Stomach (tissue), 9 donors: Measurements from ENCODE around the gene CNTN1. TPM values are rescaled to one million over a fixed set of nuclear protein-coding genes. Genes with fewer than 3 reads are reported as not detected.

Experiments
- DNase-seq, 2 donors: peaks; one replicate each; pipeline versions ENCODE4 v3.0.0 to v3.0.0-alpha.2; 2013 to 2019
- H3K27ac ChIP-seq, 5 donors: fragments of 200-600 bp in 4 of 5; sonication (generic) in 4 of 5; one replicate each; pipeline ENCODE4 v1.5.1; 2013 to 2019; ENCODE audit warnings: mild to moderate bottlenecking in 1 of 5, moderate library complexity in 1 of 5
- H3K27me3 ChIP-seq, 3 donors: fragments of 200-600 bp; sonication (generic); one replicate each; pipeline ENCODE4 v1.5.1; 2017 to 2019; ENCODE audit warnings: mixed run types in 1 of 3
- H3K36me3 ChIP-seq, 4 donors: fragments of 200-600 bp; sonication (generic); 1 replicate in 3 of 4; 2 replicates in 1 of 4; pipeline ENCODE4 v1.5.1; 2016 to 2019
- H3K4me1 ChIP-seq, 4 donors: fragments of 200-600 bp; sonication (generic); one replicate each; pipeline ENCODE4 v1.5.1; 2016 to 2019
- H3K4me3 ChIP-seq, 4 donors: fragments of 200-600 bp; sonication (generic) in 3 of 4; one replicate each; pipeline ENCODE4 v1.5.1; 2016 to 2019; ENCODE audit warnings: mild to moderate bottlenecking in 1 of 4
- H3K9me3 ChIP-seq, 4 donors: fragments of 200-600 bp; sonication (generic); one replicate each; pipeline ENCODE4 v1.5.1; 2016 to 2019
- EP300 ChIP-seq: sonication (generic); formaldehyde crosslinking; IDR thresholded peaks from one replicate; pipeline ENCODE4 v1.6.1; 2017; ENCODE audit warnings: antibody characterized with exemption
- POLR2A ChIP-seq, 4 donors: fragments of 450-650 bp; IDR thresholded peaks; one replicate each; pipeline ENCODE4 v1.6.1; 2016; ENCODE audit warnings: antibody characterized with exemption in 4 of 4, control low read depth in 2 of 4, mild to moderate bottlenecking in 1 of 4, moderate library complexity in 1 of 4
- POLR2AphosphoS5 ChIP-seq, 3 donors: sonication (generic); formaldehyde crosslinking; IDR thresholded peaks; one replicate each; pipeline ENCODE4 v1.6.1; 2016; ENCODE audit warnings: antibody characterized with exemption in 3 of 3
- WGBS, 5 donors: extraction: QIAGEN DNeasy Blood & Tissue Kit in 3 of 5; methylation state at CpG; one replicate each; pipeline versions ENCODE4 v1.1.5 to v1.1.7; 2013 to 2018; 5-methylcytosine and 5-hydroxymethylcytosine counted together
- intact Hi-C: fragments of 100-400 bp; cut with DNase I; formaldehyde crosslinking; loops from one replicate; pipeline ENCODE4 v1.15.1; 2023; ENCODE audit warnings: low total_unique reads
- polyA plus RNA-seq, 3 donors: library from polyadenylated mRNA; stranded (reverse); fragments of 200-250 nt; gene quantifications; one replicate each; pipeline ENCODE4 v1.2.3, GENCODE V29; 2013
- total RNA-seq, 5 donors: library from RNA; depleted of rRNA; stranded (reverse); fragments of >200 nt; gene quantifications; one replicate each; pipeline versions ENCODE4 v1.1.0 to v1.2.3, GENCODE V29; 2014 to 2016
- TF ChIP-seq, protein P1 (sequence below), 7 experiments: fragments of 450-650 bp in 4 of 7; fragments of 200-600 bp in 3 of 7; sonication (generic) in 3 of 7; IDR thresholded peaks; one replicate each; pipeline ENCODE4 v1.5.1; 2016 to 2019; ENCODE audit warnings: antibody characterized with exemption in 7 of 7, control low read depth in 2 of 7, mild to moderate bottlenecking in 1 of 7
- donor health status: healthy with polysubstance abuse.
- donor health status: Bipolar disorder and iron deficiency.
- donor health status: healthy.

The CNTN1 gene
- total and polyA plus RNA-seq, 8 donors: 0.68 to 68.3 (median 7.1) TPM

DNA sequence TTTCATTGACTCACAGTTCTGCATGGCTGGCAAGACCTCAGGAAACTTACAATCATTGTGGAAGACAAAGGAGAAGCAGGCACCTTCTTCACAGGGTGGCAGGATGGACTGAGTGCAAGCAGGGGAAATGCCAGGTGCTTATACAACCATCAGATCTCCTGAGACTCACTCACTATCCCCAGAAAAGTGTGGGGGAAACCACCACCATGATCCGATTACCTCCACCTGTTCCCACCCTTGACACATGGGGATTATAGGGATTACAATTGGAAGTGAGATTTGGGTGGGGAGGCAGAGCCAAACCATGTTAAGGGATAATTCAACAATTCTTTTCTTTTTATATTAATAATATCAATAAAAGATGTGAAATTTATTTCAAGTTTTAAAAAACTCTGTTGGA lies 34.1 kb downstream of the CNTN1 start:
- Histone ChIP-seq H3K27me3 (no peaks in the 10 kb centered on the region), H3K4me3 (no peak overlapping the region), H3K4me1 (no peaks in the 10 kb centered on the region), H3K9me3 (no peaks in the 10 kb centered on the region), H3K36me3 (no peaks in the 10 kb centered on the region), H3K27ac (no peak overlapping the region)
- intact Hi-C loops: no loop called here
- TF ChIP-seq POLR2AphosphoS5 (IDR thresholded peaks at IDR 0.05) (no peak), EP300 (no peak), POLR2A (IDR thresholded peaks at IDR 0.05) (no peak)
- TF ChIP-seq, protein P1, sequence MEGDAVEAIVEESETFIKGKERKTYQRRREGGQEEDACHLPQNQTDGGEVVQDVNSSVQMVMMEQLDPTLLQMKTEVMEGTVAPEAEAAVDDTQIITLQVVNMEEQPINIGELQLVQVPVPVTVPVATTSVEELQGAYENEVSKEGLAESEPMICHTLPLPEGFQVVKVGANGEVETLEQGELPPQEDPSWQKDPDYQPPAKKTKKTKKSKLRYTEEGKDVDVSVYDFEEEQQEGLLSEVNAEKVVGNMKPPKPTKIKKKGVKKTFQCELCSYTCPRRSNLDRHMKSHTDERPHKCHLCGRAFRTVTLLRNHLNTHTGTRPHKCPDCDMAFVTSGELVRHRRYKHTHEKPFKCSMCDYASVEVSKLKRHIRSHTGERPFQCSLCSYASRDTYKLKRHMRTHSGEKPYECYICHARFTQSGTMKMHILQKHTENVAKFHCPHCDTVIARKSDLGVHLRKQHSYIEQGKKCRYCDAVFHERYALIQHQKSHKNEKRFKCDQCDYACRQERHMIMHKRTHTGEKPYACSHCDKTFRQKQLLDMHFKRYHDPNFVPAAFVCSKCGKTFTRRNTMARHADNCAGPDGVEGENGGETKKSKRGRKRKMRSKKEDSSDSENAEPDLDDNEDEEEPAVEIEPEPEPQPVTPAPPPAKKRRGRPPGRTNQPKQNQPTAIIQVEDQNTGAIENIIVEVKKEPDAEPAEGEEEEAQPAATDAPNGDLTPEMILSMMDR (IDR thresholded peaks at IDR 0.05): no peak
- no peak for DNase-seq
- 86 to 100% (median 88%) methylated on average over 1 of the region's 1 CpG for WGBS, 5 donors

DNA sequence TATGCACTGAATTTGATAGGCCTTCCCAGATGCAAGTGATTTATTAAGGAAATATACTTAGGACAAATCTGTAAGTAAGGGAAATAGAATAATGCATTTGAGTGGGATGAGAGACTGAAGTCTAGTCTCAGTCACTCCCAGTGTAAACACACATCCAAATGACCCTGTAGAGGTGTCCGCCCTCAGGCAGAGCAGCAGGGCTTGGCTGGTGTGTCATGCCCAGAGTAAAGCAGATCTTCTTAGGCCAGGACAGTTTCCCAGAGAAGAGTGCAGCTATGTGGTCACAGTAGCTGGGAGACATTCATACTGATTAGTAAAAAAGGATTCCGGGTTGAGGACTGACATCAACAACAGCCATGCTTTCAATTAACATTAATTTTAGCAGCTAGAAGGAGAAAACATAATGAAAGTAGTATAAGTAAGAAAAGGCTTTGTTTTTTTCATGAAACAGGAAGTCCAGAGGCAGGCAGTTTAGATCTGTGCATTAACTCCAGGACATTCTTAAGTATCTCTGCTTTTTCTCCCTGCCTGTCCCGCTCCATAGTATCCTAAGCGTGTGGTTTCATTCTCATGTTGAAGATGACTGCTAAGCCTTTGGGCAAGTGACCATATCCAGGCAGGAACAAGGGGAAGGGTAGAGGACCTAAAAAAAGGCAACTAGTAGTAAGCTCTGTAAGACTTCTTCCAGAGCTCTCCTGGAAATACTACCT lies 35.7 kb downstream of the CNTN1 start:
- intact Hi-C loops: no loop called here
- DNase-seq: no peak
- Histone ChIP-seq H3K36me3 (no peaks in the 10 kb centered on the region), H3K4me1 (no peaks in the 10 kb centered on the region), H3K27me3 (no peaks in the 10 kb centered on the region), H3K9me3 (no peaks in the 10 kb centered on the region), H3K27ac (no peak overlapping the region), H3K4me3 (no peak overlapping the region)
- 79 to 83% (median 80%) methylated on average over 4 of the region's 4 CpGs for WGBS, 5 donors
- TF ChIP-seq POLR2AphosphoS5 (IDR thresholded peaks at IDR 0.05): no peak
- TF ChIP-seq, protein P1 (IDR thresholded peaks at IDR 0.05): no peak
- no peak for TF ChIP-seq EP300
- no peak for TF ChIP-seq POLR2A (IDR thresholded peaks at IDR 0.05)

DNA sequence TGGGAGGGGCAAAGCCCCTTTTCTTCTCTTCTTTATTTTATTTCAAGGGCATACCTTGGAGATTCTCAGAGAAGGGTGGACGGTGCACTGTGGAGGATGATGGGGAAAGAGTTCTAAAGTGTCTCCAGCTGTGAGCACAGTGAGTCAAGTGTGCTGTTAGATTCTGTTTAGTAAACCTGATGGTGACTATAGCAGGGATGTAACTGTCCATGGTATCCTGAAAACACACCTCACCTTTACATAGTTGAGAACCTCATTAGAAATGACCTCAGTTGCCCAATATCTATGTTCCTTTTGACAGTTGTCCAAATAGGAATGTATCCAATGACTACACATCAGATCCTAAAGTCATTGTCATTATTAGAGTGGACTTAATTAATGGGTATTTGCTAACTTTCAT lies 38.0 kb downstream of the CNTN1 start:
- no peaks in the 10 kb centered on the region for H3K36me3 ChIP-seq
- H3K27ac ChIP-seq: no peak overlapping the region
- no peaks in the 10 kb centered on the region for H3K27me3 ChIP-seq
- WGBS, 5 donors: 61 to 74% (median 67%) methylated on average over 1 of the region's 1 CpG
- no peaks in the 10 kb centered on the region for H3K4me1 ChIP-seq
- TF ChIP-seq POLR2AphosphoS5 (IDR thresholded peaks at IDR 0.05) (no peak), POLR2A (IDR thresholded peaks at IDR 0.05) (no peak), EP300 (no peak)
- TF ChIP-seq, protein P1 (IDR thresholded peaks at IDR 0.05): no peak
- intact Hi-C loops: no loop called here
- no peaks in the 10 kb centered on the region for H3K9me3 ChIP-seq
- H3K4me3 ChIP-seq: no peak overlapping the region
- DNase-seq: no peak

DNA sequence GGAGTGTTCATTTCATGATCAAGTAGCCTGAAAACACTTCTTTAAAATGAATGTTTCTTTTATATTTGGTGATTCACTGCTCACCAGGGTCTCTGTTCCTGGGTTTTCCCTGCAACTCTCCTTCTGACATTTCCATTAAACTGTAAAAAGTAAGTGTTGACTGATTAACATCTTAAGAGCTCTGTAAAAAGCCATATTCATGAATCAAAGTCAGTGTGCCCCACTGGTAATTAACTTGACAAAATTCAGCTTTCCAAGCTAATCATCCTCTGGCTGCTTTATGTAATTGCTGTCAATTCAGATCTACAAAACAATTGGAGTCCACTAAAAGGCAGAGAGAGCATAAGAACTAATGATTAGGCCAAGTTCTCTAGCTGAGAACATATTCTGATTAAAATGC lies 41.6 kb downstream of the CNTN1 start:
- Histone ChIP-seq H3K36me3 (no peaks in the 10 kb centered on the region), H3K9me3 (no peaks in the 10 kb centered on the region), H3K27ac (no peak overlapping the region), H3K4me3 (no peak overlapping the region), H3K4me1 (peaks cover 0 to 3% (median 0%) of the 10 kb centered on the region in 4 donors), H3K27me3 (no peaks in the 10 kb centered on the region)
- intact Hi-C loops: no loop called here
- DNase-seq: no peak
- no peak for TF ChIP-seq POLR2AphosphoS5 (IDR thresholded peaks at IDR 0.05)
- TF ChIP-seq EP300: no peak
- TF ChIP-seq POLR2A (IDR thresholded peaks at IDR 0.05): no peak
- TF ChIP-seq, protein P1 (IDR thresholded peaks at IDR 0.05): no peak
